ENCODE results near the gene FBXW9.

Gene FBXW9

DNA sequence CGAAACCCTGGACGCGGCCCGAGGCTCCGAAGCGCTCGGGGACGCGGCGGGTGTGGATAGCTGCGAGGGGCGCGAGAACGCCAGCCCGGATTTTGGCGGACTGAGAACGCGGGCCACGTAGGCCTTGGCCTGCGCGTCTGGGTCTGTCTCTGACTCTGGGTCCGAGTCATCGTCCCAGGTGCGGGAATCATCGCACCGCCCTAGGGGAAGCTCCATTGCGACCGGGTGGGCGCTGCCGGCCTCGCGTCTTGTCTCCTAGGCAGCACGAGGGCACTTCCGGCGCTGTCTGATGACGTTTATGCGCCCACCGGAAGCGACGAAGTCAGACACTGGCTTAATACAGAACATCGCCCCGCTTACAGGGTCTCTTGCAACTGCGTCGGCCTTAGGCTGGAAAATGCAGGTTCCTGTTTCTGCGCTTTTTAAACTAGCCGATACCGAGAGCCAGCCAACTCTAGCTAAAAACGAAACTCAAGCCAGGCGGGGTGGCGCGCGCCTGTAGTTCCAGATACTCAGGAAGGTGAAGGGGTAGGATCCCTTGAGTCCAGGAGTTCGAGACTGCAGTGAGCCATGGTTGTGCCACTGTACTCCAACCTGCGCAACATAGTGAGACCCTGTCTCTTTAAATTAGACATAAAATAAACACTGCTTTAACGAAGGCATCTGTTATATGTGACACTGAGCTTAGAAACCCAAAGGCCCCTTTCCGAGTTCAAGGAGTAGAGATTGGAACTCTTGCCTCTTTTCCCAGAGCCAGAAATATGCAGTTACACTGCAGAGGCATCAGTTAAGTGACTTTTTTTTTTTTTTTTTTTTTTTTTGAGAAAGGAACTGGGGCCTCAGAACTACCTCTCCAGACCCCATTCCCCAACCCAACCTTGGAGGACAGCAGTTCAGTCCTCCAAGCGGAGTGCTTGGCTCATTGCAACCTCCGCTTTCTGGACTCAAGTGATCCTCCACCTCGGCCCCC lies at the start of gene FBXW9:
Gene FBXW9, minus strand, starts transcription at position 266 of the 970 bp plus-strand sequence. Its CDS starts 50 bp downstream, at position 216.
- H3K27me3 ChIP-seq (ENCODE audit: insufficient read depth, low read depth): no peaks in the 10 kb centered on the region
- no peaks in the 10 kb centered on the region for H3K79me2 ChIP-seq (ENCODE audit: insufficient read depth, low read depth)
- TF ChIP-seq, protein P1, sequence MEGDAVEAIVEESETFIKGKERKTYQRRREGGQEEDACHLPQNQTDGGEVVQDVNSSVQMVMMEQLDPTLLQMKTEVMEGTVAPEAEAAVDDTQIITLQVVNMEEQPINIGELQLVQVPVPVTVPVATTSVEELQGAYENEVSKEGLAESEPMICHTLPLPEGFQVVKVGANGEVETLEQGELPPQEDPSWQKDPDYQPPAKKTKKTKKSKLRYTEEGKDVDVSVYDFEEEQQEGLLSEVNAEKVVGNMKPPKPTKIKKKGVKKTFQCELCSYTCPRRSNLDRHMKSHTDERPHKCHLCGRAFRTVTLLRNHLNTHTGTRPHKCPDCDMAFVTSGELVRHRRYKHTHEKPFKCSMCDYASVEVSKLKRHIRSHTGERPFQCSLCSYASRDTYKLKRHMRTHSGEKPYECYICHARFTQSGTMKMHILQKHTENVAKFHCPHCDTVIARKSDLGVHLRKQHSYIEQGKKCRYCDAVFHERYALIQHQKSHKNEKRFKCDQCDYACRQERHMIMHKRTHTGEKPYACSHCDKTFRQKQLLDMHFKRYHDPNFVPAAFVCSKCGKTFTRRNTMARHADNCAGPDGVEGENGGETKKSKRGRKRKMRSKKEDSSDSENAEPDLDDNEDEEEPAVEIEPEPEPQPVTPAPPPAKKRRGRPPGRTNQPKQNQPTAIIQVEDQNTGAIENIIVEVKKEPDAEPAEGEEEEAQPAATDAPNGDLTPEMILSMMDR (conservative IDR thresholded peaks at IDR 0.05; ENCODE audit: low read depth, low read length): no peak
- peaks cover 33% of the 10 kb centered on the region for H3K4me1 ChIP-seq (ENCODE audit: low read depth, poor library complexity, severe bottlenecking)
- H3K27ac ChIP-seq: peak within 1 kb of the TSS; percentile 59
- H2AFZ ChIP-seq (ENCODE audit: low read depth): peak within 1 kb of the TSS; percentile 37
- peak within 1 kb of the TSS; percentile 86 for H3K9ac ChIP-seq
- peak within 1 kb of the TSS; percentile 88 for H3K4me2 ChIP-seq
- H3K4me3 ChIP-seq (IDR thresholded peaks at IDR 0.05; ENCODE audit: insufficient read depth, low read depth, low read length): peak within 1 kb of the TSS; percentile 45
- no peaks in the 10 kb centered on the region for H4K20me1 ChIP-seq (ENCODE audit: insufficient read depth)
- H3K36me3 ChIP-seq (ENCODE audit: insufficient read depth): no peaks in the 10 kb centered on the region; the same call in 1 of the 2 replicates

DNA sequence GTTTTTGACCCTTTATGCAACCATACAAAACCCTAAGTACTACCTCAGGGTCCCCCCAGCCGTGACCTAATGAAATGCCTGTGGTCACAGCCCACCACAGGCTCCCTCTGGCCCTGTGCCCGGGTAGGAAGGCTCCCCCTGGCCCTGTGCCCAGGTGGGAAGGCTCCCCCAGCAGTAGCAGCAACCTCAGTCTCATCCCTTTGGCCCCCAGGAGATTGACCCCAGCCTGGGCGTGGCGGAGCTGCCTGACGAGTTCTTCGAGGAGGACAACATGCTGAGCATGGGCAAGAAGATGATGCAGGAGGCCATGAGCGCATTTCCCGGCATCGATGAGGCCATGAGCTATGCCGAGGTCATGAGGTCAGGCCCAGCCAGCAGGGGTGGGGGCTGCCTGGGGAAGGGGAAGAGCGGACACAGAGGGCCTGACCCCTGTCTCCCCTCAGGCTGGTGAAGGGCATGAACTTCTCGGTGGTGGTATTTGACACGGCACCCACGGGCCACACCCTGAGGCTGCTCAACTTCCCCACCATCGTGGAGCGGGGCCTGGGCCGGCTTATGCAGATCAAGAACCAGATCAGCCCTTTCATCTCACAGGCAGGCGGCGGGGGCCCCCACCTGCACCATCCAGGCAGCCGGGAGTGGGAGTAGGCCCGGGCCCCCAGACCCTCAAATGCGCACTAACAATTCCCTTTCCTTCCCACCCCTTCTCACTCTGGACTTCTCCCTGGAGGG lies 48.9 kb upstream of the FBXW9 start:
- no peak overlapping the region for H2AFZ ChIP-seq (ENCODE audit: low read depth)
- H3K36me3 ChIP-seq (ENCODE audit: insufficient read depth): no peaks in the 10 kb centered on the region
- no peak overlapping the region for H3K27ac ChIP-seq
- no peak overlapping the region for H3K4me2 ChIP-seq
- no peaks in the 10 kb centered on the region for H3K4me1 ChIP-seq (ENCODE audit: low read depth, poor library complexity, severe bottlenecking)
- H3K9ac ChIP-seq: no peak overlapping the region
- H3K79me2 ChIP-seq (ENCODE audit: insufficient read depth, low read depth): no peaks in the 10 kb centered on the region
- H3K27me3 ChIP-seq (ENCODE audit: insufficient read depth, low read depth): peaks cover 13% of the 10 kb centered on the region
- TF ChIP-seq, protein P1 (conservative IDR thresholded peaks at IDR 0.05; ENCODE audit: low read depth, low read length): no peak
- no peaks in the 10 kb centered on the region for H4K20me1 ChIP-seq (ENCODE audit: insufficient read depth)
- H3K4me3 ChIP-seq (IDR thresholded peaks at IDR 0.05; ENCODE audit: insufficient read depth, low read depth, low read length): no peak overlapping the region

DNA sequence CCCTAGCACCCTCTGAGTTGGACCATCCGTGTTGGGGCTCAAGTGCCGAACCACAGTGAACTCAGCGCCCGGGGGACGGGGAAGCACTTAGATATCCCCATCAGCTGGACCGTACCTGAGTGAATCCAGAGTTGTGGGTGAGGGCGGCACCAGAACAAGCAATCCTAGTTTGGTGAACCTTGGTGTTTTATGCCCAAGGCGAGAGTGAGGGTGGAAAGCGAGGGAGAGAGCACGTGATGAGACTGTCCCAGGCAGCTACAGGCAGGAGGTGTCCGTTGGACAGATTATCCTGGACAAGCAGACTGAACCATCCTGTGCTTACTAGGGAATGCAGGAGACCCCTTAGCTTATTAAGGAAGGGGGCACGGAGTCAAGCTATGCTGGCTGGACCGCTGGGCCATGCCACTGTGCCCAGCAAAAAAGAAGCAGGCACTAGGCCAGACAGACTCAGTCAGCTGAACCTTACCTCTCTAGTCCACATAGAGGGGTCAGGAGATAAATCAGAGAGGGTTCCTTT lies 41.5 kb upstream of the FBXW9 start:
- no peaks in the 10 kb centered on the region; the same call in 1 of the 2 replicates for H3K36me3 ChIP-seq (ENCODE audit: insufficient read depth)
- H3K4me1 ChIP-seq (ENCODE audit: low read depth, poor library complexity, severe bottlenecking): peaks cover 24% of the 10 kb centered on the region
- H3K27me3 ChIP-seq (ENCODE audit: insufficient read depth, low read depth): no peaks in the 10 kb centered on the region
- H4K20me1 ChIP-seq (ENCODE audit: insufficient read depth): no peaks in the 10 kb centered on the region; the same call in 1 of the 2 replicates
- TF ChIP-seq, protein P1 (conservative IDR thresholded peaks at IDR 0.05; ENCODE audit: low read depth, low read length): no peak
- H3K4me3 ChIP-seq (IDR thresholded peaks at IDR 0.05; ENCODE audit: insufficient read depth, low read depth, low read length): no peak overlapping the region
- H3K4me2 ChIP-seq: peak overlapping the region; percentile 83
- peak overlapping the region; percentile 84; the same call in 1 of the 2 replicates for H3K27ac ChIP-seq
- peak overlapping the region; percentile 81 for H3K9ac ChIP-seq
- H3K79me2 ChIP-seq (ENCODE audit: insufficient read depth, low read depth): peaks cover 27% of the 10 kb centered on the region
- H2AFZ ChIP-seq (ENCODE audit: low read depth): peak overlapping the region; percentile 80; the same call in 1 of the 2 replicates

All from KMS-11 (cell line).